ENCODE results near the gene ZNF25.
"Not testable (repeated sequence)": the region's sequence is repeated elsewhere in the genome, so short reads cannot be mapped to it uniquely, and the experiment has no call there.

Gene ZNF25

DNA sequence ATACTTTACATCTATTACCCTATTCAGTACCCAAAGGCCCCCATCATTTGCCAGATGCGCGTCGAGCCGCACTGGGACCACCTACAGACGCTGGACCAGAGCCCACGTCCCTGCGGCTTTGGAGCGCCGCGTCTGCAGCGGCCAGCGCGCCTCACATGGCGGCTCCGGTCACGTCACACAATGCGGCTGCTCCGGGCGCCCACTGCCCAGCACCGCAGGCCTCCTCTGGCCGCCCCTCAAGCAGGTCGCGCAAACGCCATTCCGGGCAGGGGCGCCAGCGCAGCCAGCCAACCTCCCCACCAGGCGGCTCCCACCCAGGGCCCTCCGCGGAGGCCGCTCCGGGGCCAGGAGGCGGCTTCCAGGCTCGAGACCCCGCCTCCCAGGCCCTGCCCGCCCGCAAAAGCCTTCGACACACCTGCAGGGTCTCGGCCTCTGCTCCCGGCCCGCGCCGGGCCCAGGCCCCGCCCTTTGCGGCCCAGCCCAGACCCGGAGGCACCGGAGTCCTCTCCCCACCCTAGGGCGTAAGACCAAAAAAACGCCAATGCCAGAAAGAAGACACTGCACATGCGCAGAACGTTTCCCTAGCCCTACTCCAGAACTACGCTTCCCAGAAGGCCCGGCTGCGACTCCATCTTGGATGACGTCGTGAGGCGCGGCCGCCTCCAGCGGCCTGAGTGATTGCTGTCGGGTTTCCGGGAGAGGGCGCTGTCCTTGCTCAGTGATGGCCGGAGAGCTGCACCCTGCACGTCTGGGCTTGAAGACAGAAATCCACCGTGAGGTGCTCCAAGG lies at the start of gene ZNF25:
ZNF25 (minus strand) TSS at position 557 of the 789 bp plus-strand sequence. CDS start 4,925 bp downstream, outside the sequence.
- DNase-seq (ENCODE audit: low read depth in 2 of 2): peak; percentile 95 to 97

GRCh38 chr10:38025283-38025682 lies 48.8 kb upstream of the ZNF25 start:
- no peak for DNase-seq (ENCODE audit: low read depth in 2 of 2)

DNA sequence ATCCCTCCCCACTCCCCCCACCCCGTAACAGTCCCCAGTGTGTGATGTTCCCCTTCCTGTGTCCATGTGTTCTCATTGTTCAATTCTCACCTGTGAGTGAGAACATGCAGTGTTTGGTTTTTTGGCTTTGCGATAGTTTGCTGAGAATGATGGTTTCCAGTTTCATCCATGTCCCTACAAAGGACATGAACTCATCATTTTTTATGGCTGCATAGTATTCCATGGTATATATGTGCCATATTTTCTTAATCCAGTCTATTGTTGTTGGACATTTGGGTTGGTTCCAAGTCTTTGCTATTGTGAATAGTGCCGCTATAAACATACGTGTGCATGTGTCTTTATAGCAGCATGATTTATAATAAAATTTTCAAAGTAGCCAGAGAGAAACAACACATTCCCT lies 42.7 kb upstream of the ZNF25 start:
- DNase-seq (ENCODE audit: low read depth in 2 of 2): not testable (repeated sequence)

GRCh38 chr10:38016354-38016753 lies 39.9 kb upstream of the ZNF25 start:
- no peak for DNase-seq (ENCODE audit: low read depth in 2 of 2)

DNA sequence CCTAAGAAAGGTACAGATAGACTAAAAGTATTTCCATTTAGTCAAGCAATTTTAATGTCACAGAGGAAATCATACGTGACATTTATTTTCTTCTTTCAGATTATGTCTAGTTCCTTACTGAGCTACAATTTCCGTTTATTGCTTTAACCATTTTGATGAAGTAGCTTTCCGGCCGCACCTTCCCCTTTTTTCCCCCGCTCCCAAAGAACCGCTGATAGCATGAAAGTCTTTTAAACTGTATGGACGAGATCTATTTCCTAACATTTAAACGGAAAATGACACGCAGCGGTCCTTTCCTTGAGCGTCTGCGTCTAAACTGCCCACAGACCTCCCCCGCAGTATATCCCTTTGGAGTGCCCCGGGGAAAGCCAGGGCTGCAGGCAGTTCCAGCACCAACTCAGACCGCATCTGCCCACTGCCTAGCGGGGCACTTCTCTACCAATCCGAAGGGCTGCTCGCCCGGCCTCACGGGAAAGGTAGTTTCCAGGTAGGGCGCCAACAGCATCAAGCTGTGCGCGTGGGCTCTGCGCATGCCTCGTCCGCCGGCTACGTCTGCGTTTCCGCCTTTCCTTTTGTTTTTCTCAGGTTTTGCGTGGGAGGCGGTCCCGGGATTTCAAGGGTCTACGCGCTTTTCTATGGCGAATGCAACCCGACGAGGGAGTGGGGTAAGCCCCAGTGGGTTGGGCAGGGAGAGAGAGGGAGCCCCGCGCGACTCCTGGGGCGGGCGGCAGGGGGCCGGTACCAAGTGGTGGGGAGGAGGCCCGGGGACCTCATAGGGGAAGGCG lies 33.9 kb upstream of the ZNF25 start, which contains the start of gene ZNF33A:
ZNF33A (plus strand) TSS at position 557 of the 785 bp plus-strand sequence. CDS start 1,667 bp downstream, outside the sequence.
- peak; percentile 80 to 87 for DNase-seq (ENCODE audit: low read depth in 2 of 2)

DNA sequence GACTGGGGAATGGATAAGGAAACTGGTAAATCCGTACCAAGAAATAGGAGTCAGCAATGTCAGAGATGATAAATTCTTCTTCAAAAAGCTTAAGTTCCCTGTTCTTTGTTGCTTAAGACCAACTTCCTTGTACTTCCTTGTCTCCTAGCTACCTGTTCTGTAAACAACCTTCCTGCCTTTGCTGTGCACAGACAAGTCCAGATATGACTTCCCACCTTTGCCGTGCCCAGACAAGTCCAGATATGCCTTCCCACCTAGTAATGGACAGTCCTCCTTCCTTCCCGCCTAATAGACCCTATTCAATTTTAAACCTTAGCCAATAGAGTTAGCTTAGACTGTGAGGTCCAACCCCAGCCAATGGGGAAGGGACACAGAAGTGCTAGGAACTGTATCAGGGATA lies 31.5 kb upstream of the ZNF25 start:
- no peak for DNase-seq (ENCODE audit: low read depth in 2 of 2)

DNA sequence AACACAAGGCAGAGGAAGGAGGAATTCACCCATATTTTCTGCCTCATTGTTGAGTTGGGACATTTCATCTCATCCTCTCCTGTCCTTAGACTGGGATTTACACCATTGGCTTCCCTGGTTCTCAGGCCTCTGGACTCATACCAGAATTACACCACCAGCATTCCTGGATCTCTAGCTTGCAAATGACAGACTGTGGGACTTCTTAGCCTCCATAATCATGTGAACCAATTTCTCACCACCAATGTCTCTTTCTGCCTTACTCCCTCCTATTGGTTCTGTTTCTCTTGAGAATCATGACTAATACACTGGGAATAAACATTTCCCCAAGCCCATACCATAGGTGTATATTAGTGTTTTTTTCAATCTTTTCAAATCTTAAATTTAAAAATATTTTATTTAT lies 31.1 kb upstream of the ZNF25 start:
- DNase-seq (ENCODE audit: low read depth in 2 of 2): no peak

GRCh38 chr10:38003588-38003987 lies 27.1 kb upstream of the ZNF25 start:
- DNase-seq (ENCODE audit: low read depth in 2 of 2): no peak

DNA sequence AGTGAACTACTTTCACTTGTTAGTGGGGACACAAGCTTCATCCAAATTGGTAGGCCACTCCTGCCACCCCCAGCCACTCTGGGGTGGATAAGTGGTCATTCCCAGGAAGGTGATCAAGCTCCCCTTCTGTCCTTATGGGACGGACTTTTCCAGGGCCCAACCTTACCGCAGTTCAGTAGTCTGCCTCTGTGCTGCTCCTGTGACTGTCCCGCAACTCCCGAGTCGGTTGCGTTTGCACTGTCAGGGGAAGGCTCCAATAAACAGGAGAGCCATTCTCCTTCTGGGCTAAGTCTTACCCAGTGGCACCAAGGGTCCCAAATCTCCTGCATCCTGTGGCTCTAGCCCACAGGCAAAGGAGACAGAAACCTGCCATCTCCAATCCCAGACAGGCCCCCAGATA lies 26.6 kb upstream of the ZNF25 start:
- DNase-seq (ENCODE audit: low read depth in 2 of 2): no peak

GRCh38 chr10:38000474-38000873 lies 24.0 kb upstream of the ZNF25 start:
- DNase-seq (ENCODE audit: low read depth in 2 of 2): not testable (repeated sequence)

DNA sequence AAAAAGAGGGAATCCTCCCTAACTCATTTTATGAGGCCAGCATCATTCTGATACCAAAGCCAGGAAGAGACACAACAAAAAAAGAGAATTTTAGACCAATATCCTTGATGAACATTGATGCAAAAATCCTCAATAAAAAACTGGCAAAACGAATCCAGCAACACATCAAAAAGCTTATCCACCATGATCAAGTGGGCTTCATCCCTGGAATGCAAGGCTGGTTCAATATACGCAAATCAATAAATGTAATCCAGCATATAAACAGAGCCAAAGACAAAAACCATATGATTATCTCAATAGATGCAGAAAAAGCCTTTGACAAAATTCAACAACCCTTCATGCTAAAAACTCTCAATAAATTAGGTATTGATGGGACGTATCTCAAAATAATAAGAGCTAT lies 22.5 kb upstream of the ZNF25 start:
- not testable (repeated sequence) for DNase-seq (ENCODE audit: low read depth in 2 of 2)

DNA sequence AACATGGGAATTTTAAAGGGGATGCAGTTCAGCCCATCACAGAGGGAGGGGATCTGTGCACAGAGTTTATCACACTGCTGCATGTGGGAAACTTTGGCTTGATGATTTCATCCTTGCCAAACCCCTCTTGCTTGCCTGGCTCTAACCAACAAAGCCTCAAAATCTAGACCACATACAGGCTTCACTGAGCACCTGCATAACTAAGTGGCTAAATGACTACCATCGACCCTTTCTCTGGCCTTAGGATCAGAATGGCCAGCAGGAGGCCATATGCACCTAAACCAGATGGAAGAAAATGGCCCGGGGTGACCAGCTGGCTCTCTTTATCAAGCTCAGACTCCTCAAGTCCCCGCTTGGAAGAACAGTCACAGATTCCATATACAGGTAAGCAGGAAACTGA lies 15.6 kb upstream of the ZNF25 start:
- DNase-seq (ENCODE audit: low read depth in 2 of 2): no peak

DNA sequence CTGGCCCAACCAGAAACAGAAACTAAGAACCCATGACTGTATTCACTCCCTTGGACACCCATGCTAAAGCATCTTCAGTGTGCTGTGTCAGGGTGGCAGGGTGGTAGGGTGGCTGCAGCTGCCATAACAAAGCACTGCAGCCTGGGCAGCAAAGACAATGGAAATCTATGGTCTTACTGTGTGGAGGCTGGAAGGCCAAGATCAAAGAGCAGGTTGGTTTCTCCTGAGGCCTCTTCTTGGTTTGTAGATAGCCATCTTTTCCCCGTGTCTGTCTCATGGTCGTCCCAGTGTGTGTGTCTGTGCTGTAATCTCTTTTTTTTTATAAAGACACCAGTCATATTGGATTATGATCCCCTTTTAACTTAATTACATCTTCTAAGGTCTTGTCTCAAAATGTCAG lies 15.2 kb upstream of the ZNF25 start:
- DNase-seq (ENCODE audit: low read depth in 2 of 2): no peak

DNA sequence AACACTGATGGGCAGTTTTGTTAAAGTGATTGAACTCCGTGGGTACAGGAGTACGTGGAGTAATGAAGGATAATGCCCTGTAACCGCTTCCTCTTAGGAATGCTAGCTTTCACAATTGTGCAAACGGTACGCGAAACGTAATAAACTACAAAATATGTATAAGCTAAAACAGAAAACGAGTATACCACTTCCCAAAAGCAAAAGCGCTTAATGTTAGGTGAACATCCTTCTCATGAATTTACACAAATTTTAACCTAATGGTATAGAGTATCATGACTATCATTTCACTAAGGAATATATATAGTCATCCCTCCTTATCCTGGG lies 395 bp upstream of the ZNF25 start:
- no peak for DNase-seq (ENCODE audit: low read depth in 2 of 2)

- no peak for DNase-seq (ENCODE audit: low read depth in 2 of 2)
Measured at GRCh38 chr10:37975401-37975991, 951 bp downstream of the ZNF25 start.

GRCh38 chr10:37972396-37972795 lies 4.1 kb downstream of the ZNF25 start:
- DNase-seq (ENCODE audit: low read depth in 2 of 2): no peak

- no peak for DNase-seq (ENCODE audit: low read depth in 2 of 2)
Measured at GRCh38 chr10:37965006-37965405, 11.4 kb downstream of the ZNF25 start.

- no peak for DNase-seq (ENCODE audit: low read depth in 2 of 2)
Measured at GRCh38 chr10:37960591-37961137, 15.8 kb downstream of the ZNF25 start.

GRCh38 chr10:37957841-37958240 lies 18.6 kb downstream of the ZNF25 start:
- no peak for DNase-seq (ENCODE audit: low read depth in 2 of 2)

DNA sequence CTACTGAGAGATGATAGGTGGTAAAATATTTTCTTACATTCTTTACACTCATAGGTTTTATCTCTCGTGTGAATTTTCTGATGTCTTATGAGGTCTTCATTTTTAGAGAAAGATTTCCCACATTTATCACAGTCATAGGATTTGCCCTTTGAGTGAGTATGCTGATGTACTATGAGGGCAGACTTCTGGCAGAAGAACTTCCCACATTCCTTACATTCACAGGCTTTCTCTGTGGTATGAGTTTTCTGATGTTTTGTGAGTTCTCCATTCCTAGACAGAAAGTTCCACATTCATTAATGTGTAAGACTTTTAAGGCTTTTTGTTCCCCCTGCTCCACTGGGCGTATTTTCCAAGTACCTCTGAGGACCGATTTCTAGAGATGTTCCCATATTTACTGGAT lies 23.5 kb downstream of the ZNF25 start:
- DNase-seq (ENCODE audit: low read depth in 2 of 2): no peak

DNA sequence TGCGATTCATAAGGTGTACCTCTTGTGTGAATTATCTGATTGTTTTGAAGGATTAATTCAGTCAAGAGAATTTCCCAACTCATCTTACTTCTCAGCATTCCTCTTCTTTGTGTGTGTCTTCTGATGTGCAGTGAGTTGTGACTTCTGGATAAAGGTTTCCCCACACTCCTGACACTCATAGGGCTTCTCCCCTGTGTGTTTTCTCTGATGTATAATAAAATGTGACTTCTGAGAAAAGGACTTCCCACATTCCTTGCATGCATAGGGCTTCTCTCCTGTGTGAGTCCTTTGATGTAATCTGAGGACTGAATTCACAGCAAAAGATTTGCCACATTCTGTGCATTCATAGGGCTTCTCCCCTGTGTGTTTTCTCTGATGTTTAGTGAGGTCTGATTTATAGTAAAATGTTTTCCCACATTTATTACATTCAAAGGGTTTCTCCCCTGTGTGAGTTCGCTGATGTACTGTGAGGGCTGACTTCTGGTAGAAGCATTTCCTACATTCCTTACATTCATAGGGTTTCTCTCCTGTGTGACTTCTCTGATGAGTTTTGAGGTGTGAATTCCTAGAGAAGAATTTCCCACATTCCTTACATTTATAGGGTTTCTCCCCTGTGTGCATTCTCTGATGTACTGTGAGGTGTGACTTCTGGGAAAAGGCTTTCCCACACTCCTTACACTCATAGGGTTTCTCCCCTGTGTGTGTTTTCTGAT lies 24.2 kb downstream of the ZNF25 start:
- DNase-seq (ENCODE audit: low read depth in 2 of 2): no peak

DNA sequence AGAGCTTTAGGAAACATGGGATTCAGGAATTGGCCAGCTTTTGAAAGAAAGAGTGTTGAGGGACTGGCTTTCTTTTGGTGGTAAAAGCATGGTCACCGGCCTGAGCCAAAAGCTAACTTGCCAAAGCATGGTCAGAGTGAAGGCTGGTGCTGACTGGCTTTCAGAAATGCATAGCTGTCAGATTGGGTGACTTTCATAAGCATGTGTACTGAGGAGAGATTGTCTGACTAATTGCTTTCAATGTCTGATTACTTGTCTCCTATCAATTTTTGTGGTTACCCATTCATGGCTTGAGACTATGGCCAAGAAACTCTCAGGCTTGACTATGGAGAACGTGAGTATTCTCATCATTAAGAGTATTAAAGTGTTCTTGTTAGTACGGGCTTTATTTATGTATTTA lies 28.2 kb downstream of the ZNF25 start:
- DNase-seq (ENCODE audit: low read depth in 2 of 2): no peak

Data from stimulated activated CD4-positive, alpha-beta T cell treated with anti-CD3 and anti-CD28 coated beads, Interleukin-15, amount 100 ng/mL, for 48 hours (primary cell).